VCaP (cell line): ENCODE measurements around the gene ATOH7.

ENCODE experiments used
- H3K27ac ChIP-seq: fragments of 450-650 bp; 2 replicates; pipeline ENCODE4 v1.5.1; 2017
- CTCF ChIP-seq: fragments of 450-650 bp; conservative IDR thresholded peaks from 2 replicates; pipeline ENCODE4 v1.5.1; 2017; ENCODE audit warnings: mild to moderate bottlenecking, moderate library complexity

Gene ATOH7

GRCh38 chr10:68231106-68231816 is 652 bp downstream of the ATOH7 start:
- peak; percentile 43 for TF ChIP-seq CTCF
- H3K27ac ChIP-seq: peak overlapping the region; percentile 80

GRCh38 chr10:68230268-68230667 is 1.6 kb downstream of the ATOH7 start:
- H3K27ac ChIP-seq: no peak overlapping the region
- TF ChIP-seq CTCF: no peak

GRCh38 chr10:68224810-68225209 is 7.1 kb downstream of the ATOH7 start:
- no peak for TF ChIP-seq CTCF
- H3K27ac ChIP-seq: no peak overlapping the region

GRCh38 chr10:68223535-68224165 is 8.3 kb downstream of the ATOH7 start:
- no peak for TF ChIP-seq CTCF
- H3K27ac ChIP-seq: no peak overlapping the region

- TF ChIP-seq CTCF: no peak
- no peak overlapping the region for H3K27ac ChIP-seq
These were observed 9.5 kb downstream of the ATOH7 start for GRCh38 chr10:68222391-68222790.

- H3K27ac ChIP-seq: no peak overlapping the region
- TF ChIP-seq CTCF: no peak
These were observed 10.7 kb downstream of the ATOH7 start for GRCh38 chr10:68221196-68221595.

GRCh38 chr10:68218786-68219185 is 13.1 kb downstream of the ATOH7 start:
- peak overlapping the region; percentile 33 for H3K27ac ChIP-seq
- TF ChIP-seq CTCF: no peak
